Astrocyte of the cerebellum (primary cell): Measurements from ENCODE around the gene GFRA1.

Experiments
- DNase-seq: peaks from one replicate; pipeline ENCODE4 v3.0.0-alpha.2; 2011; ENCODE audit warnings: low read depth
- H3K4me3 ChIP-seq: 2 replicates; pipeline ENCODE4 v1.5.1; 2011; ENCODE audit warnings: mild to moderate bottlenecking, low read depth, low read length, moderate library complexity
- in situ Hi-C: cut with HindIII; loops from 2 replicates; pipeline ENCODE4 v1.10.0; 2017; ENCODE audit warnings: low sequenced_read_pairs
- TF ChIP-seq, protein P1 (sequence below): IDR thresholded peaks from 2 replicates; pipeline ENCODE4 v1.5.1; 2012; ENCODE audit warnings: low read length, low read depth, moderate library complexity, mild to moderate bottlenecking; ENCODE audit errors: missing control alignments

The GFRA1 gene

DNA sequence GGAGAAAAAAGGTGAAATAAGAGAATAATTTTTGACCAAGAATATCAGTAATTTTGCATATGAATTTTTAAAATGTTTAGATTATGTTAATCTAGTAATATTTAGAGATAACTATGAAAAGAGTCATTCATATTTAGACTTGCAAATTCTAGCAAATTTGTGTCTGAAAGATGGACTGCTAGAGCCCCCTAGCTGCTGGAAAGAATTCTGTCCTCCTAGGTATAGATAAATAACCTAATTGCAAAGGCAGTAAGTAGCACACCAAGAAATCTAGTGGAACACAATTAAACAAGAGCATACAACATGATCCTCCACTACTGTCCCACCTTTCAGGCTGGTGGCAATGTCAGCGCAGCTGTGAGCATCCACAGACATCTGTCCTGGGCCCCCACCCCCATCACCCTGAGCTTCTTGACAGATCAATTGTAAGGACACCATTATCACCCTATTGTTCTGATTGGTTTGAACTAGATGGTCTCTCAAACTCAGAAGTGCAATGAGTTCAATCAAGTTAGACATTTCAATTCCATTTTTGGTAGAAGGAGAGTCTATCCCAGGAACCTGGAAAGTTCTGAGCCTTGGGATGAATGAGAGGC lies 15.0 kb upstream of the GFRA1 start:
- TF ChIP-seq, protein P1, sequence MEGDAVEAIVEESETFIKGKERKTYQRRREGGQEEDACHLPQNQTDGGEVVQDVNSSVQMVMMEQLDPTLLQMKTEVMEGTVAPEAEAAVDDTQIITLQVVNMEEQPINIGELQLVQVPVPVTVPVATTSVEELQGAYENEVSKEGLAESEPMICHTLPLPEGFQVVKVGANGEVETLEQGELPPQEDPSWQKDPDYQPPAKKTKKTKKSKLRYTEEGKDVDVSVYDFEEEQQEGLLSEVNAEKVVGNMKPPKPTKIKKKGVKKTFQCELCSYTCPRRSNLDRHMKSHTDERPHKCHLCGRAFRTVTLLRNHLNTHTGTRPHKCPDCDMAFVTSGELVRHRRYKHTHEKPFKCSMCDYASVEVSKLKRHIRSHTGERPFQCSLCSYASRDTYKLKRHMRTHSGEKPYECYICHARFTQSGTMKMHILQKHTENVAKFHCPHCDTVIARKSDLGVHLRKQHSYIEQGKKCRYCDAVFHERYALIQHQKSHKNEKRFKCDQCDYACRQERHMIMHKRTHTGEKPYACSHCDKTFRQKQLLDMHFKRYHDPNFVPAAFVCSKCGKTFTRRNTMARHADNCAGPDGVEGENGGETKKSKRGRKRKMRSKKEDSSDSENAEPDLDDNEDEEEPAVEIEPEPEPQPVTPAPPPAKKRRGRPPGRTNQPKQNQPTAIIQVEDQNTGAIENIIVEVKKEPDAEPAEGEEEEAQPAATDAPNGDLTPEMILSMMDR, result peak; percentile 72
- no peak for DNase-seq

DNA sequence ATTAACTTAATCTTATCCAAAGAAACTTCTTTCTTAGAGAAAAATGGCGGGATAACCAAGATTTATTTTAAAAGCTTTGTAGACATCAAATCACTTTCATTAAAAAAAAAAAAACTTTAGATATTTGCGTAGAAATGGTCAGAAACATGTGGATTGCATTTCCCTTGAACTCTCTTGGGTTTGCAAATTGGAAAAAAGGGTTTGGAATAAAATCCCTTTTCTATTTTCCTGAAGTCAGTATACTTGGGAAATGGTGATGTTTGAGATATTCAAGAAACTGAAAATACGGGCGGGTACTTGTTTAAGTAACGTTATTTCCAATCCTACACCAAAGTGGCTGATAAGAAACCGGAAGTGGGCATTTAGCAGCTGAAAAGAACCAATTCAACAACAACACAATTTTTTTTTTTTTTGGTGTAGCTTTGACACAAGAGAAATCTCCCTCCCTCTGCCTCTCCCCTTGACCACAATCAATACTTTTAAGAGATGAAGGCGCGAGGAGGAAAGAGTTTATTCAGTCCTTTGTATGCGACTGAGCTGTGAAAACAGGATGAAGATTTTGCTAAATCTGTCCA lies 13.7 kb upstream of the GFRA1 start:
- in situ Hi-C loops, result no loop called here
- no peak overlapping the region for H3K4me3 ChIP-seq
- TF ChIP-seq, protein P1, result no peak
- no peak for DNase-seq

More for the DNA sequence above, 15.0 kb upstream of the GFRA1 start:
- in situ Hi-C loops, result no loop called here
- no peak overlapping the region for H3K4me3 ChIP-seq

DNA sequence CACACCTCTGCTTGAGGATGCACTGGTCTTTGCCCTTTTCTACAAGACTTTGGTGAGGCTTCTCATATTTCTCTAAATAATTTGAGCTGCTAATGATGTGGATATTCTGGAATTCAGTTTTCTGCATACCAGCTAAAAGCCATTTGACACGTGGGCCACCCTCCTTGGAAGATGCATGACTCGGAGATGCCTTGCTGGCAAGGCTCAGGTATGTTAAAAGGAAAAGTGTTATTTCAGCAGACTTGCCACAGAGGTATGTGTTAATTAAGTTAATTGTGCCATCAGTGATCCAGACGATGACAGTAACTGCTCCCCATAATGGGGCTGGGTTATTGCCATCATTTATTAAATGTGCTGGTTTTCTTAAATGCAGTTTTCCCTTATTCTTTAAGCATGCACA lies 8.8 kb upstream of the GFRA1 start:
- TF ChIP-seq, protein P1, result no peak
- in situ Hi-C loops, result no loop called here
- DNase-seq, result no peak
- H3K4me3 ChIP-seq, result no peak overlapping the region

DNA sequence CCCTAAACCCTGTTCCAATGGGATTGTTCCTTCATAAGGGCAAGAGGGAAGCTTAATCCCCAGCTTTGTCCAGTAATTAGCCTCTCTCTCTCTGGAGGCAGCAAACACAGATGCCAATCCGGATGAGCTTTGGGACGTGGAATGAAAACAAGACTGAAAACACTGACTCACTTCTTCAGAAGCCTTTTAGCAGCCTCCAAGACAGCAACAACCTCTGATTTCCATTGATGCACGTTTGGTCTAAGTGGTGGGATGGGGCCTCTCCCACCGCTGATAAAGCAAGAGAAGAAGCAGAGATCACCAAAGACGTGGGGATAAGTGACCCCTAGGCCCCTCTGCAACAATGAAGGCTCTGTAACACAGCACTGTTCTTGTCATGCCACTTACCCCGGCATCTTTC lies 5.8 kb upstream of the GFRA1 start:
- in situ Hi-C loops, result no loop called here
- H3K4me3 ChIP-seq, result no peak overlapping the region
- TF ChIP-seq, protein P1, result no peak
- DNase-seq, result no peak

DNA sequence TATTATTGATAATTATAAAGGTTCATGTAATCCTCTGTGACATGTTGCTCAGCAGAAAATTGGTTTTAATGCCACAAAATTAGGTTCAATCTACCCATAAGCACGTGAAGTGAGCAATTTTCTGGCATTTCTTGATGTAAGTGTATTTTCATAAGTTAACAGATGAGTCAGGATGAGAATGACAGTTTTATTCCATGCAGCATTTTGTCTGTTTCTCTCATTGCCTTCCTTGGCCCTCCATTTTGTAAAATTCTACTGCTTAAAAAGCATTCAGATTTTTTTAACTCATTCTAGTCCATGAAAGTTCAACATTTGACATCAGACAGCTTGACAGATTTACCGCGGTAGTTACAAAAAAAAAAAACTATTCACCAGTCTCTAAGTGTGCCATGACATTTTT lies 4.0 kb upstream of the GFRA1 start:
- H3K4me3 ChIP-seq, result no peak overlapping the region
- DNase-seq, result no peak
- in situ Hi-C loops, result no loop called here
- TF ChIP-seq, protein P1, result no peak

DNA sequence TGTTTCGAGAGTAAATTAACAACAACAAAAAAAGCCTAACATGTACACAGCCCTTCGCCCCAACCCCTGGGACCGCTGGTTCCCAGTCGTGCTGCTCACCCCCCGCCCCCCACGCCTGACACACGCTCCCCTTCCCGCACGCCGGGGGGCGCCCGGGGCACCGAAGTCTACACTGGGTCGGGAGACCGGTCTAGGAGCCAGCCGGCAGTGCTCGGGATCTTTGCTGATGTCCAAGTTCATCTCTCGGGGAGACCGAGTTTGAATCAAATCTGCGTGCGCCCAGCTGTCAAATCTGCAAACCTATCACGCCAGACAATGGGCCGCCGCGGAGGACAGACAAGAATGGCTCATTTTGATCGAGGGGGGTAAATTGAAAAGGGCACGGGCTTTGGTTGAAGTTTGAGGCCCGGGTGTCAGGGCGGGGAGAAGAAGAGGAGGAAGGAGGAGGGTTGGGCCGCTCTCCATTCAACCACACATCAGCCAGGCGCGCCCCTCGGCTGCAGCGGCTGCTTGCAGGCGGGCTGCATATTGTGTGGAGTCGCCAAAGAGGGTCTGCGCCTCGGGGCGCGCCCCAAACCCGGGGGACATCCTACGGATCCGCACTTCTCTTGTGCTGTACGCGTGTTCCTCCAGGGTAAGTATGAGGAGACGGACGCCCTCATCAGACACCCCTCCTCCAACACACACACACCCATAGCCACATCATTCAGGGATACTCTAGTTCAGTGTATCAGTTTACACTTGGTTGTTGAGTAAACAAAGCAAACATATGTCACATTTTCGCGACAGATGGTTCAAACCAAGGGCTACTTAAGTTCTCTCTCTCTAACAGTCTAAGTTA lies 1.3 kb upstream of the GFRA1 start:
- in situ Hi-C loops, result no loop called here
- TF ChIP-seq, protein P1, result no peak
- DNase-seq, result no peak
- peak overlapping the region; percentile 65 for H3K4me3 ChIP-seq
